Psoas muscle (tissue), 8 donors: Measurements from ENCODE around the gene PRKN. TPM values are rescaled to one million over a fixed set of nuclear protein-coding genes. Genes with fewer than 3 reads are reported as not detected.

Source experiments
- ATAC-seq, 4 donors: fragments of 200-7000 bp; cut with Tn5 transposase; one replicate each; pipeline ENCODE4 v1.9.1; 2020; ENCODE audit warnings: moderate library complexity in 3 of 4, mild to moderate bottlenecking in 2 of 4
- DNase-seq, 2 donors: peaks; one replicate each; pipeline ENCODE4 v3.0.0-alpha.2; 2020
- H3K27ac ChIP-seq: fragments of 200-600 bp; one replicate; pipeline ENCODE4 v1.8.0; 2022
- H3K27me3 ChIP-seq, 3 donors: fragments of 200-600 bp in 1 of 3; one replicate each; pipeline versions ENCODE4 v1.6.1 to v1.8.0; 2013 to 2022; ENCODE audit warnings: low read length in 2 of 3, mild to moderate bottlenecking in 2 of 3, moderate library complexity in 1 of 3; ENCODE audit not compliant: insufficient read depth in 3 of 3
- H3K36me3 ChIP-seq, 2 donors: fragments of 200-600 bp in 1 of 2; one replicate each; pipeline versions ENCODE4 v1.6.1 to v1.8.0; 2013 to 2022; ENCODE audit warnings: low read depth in 1 of 2, mild to moderate bottlenecking in 1 of 2, moderate library complexity in 1 of 2; ENCODE audit not compliant: insufficient read depth in 1 of 2
- H3K4me1 ChIP-seq: fragments of 200-600 bp; one replicate; pipeline ENCODE4 v1.8.0; 2022
- H3K4me3 ChIP-seq: fragments of 200-600 bp; one replicate; pipeline ENCODE4 v1.8.0; 2022; ENCODE audit warnings: mild to moderate bottlenecking
- H3K9me3 ChIP-seq: fragments of 200-600 bp; one replicate; pipeline ENCODE4 v1.8.0; 2022
- CTCF ChIP-seq: fragments of 200-600 bp; IDR thresholded peaks from one replicate; pipeline ENCODE4 v1.8.0; 2022; ENCODE audit warnings: antibody characterized with exemption
- WGBS, 3 donors: extraction: QIAGEN DNeasy Blood & Tissue Kit; methylation state at CpG; one replicate each; pipeline versions ENCODE4 v1.1.6 to v1.1.7; 2013; 5-methylcytosine and 5-hydroxymethylcytosine counted together
- intact Hi-C, 2 donors: fragments of 100-400 bp; cut with DNase I; formaldehyde crosslinking; loops; one replicate each; pipeline versions ENCODE4 v1.11.0 to v1.14.2; 2022
- polyA plus RNA-seq, 3 donors: library from polyadenylated mRNA; stranded (reverse); fragments of 200-250 nt; gene quantifications; one replicate each; pipeline ENCODE4 v1.2.3, GENCODE V29; 2013
- total RNA-seq, 4 donors: library from RNA; stranded (reverse); fragmentation: NEBNext Ultra II Directional in 2 of 4; extraction: Animal tissue kit (Norgen Biotek cat#: 25700) in 2 of 4; gene quantifications; one replicate each; pipeline versions ENCODE4 v1.2.1 to v1.2.4, GENCODE V29; 2021 to 2023
- donor health status: healthy with polysubstance abuse.
- donor health status: DM: no; HTN: no; CAD: no; lungs with moderate emphysema.
- donor health status: Bipolar disorder and iron deficiency.
- donor health status: healthy.
- donor health status: DM: yes; HTN: yes; CAD: no.
- donor health status: DM: no; HTN: no; CAD: no.
- donor health status: DM: no; HTN: no; CAD: no.
- donor health status: DM: yes; HTN: yes; CAD: no.

Gene PRKN
- total and polyA plus RNA-seq, 7 donors = 1.5 to 19.5 (median 11.7) TPM

GRCh38 chr6:161389756-161390155 lies 1337.8 kb downstream of the PRKN start:
- Histone ChIP-seq H3K9me3 (no peaks in the 10 kb centered on the region), H3K4me1 (no peaks in the 10 kb centered on the region), H3K4me3 (no peak overlapping the region), H3K27me3 (no peaks in the 10 kb centered on the region), H3K27ac (no peak overlapping the region), H3K36me3 (no peaks in the 10 kb centered on the region)
- no peak for DNase-seq
- intact Hi-C loops = loop anchor here in 1 of 2 donors (10.0 kb wide), 1 partner anchor 305 kb away; no protein-coding TSS in a partner anchor
- 68 to 89% (median 69%) methylated on average over 3 of the region's 3 CpGs for WGBS, 3 donors
- ATAC-seq = no peak
- no peak for TF ChIP-seq CTCF

- no peak for ATAC-seq
- Histone ChIP-seq H3K27me3 (no peaks in the 10 kb centered on the region), H3K27ac (no peak overlapping the region), H3K4me3 (no peak overlapping the region), H3K36me3 (no peaks in the 10 kb centered on the region), H3K4me1 (no peaks in the 10 kb centered on the region), H3K9me3 (no peaks in the 10 kb centered on the region)
- TF ChIP-seq CTCF = no peak
- intact Hi-C loops = no loop called here
- no peak for DNase-seq
- WGBS, 3 donors = 95 to 99% (median 96%) methylated on average over 6 of the region's 6 CpGs
Measured at GRCh38 chr6:161383951-161384350, 1343.6 kb downstream of the PRKN start.

GRCh38 chr6:161379834-161380582 lies 1347.6 kb downstream of the PRKN start:
- Histone ChIP-seq H3K27me3 (no peaks in the 10 kb centered on the region), H3K4me1 (peaks cover 7% of the 10 kb centered on the region), H3K27ac (no peak overlapping the region), H3K9me3 (no peaks in the 10 kb centered on the region), H3K36me3 (no peaks in the 10 kb centered on the region), H3K4me3 (no peak overlapping the region)
- DNase-seq (no peak), ATAC-seq (no peak)
- intact Hi-C loops = loop anchor here (10.0 kb wide), 4 partner anchors 215 to 855 kb away; no protein-coding TSS in a partner anchor
- TF ChIP-seq CTCF = no peak
- 65 to 69% (median 66%) methylated on average over 8 of the region's 8 CpGs for WGBS, 3 donors

- intact Hi-C loops = loop anchor here (10.0 kb wide), 4 partner anchors 213 to 853 kb away; no protein-coding TSS in a partner anchor
- Histone ChIP-seq H3K4me3 (no peak overlapping the region), H3K27me3 (no peaks in the 10 kb centered on the region), H3K9me3 (no peaks in the 10 kb centered on the region), H3K27ac (no peak overlapping the region), H3K4me1 (peaks cover 7% of the 10 kb centered on the region), H3K36me3 (no peaks in the 10 kb centered on the region)
- ATAC-seq (no peak), DNase-seq (no peak)
- TF ChIP-seq CTCF = no peak
- WGBS, 3 donors = 86 to 93% (median 90%) methylated on average over 12 of the region's 12 CpGs
Measured at GRCh38 chr6:161378115-161378514, 1349.5 kb downstream of the PRKN start.
